ENCODE results near the gene CCDC47.

- no peak for TF ChIP-seq ZNF274 (IDR thresholded peaks at IDR 0.05; ENCODE audit: low read length)
- no peak for TF ChIP-seq ZNF274 (tag by site-specific recombination; IDR thresholded peaks at IDR 0.05; ENCODE audit: borderline replicate concordance)
- no peak for TF ChIP-seq CTCF (tag by site-specific recombination; IDR thresholded peaks at IDR 0.05)
- no peak for TF ChIP-seq ZNF639 (tag by site-specific recombination; IDR thresholded peaks at IDR 0.05)
- TF ChIP-seq OVOL3 (tag by site-specific recombination; IDR thresholded peaks at IDR 0.05) = no peak
- no peak for TF ChIP-seq ZNF677 (tag by site-specific recombination; IDR thresholded peaks at IDR 0.05)
- no peak for TF ChIP-seq ZNF138 (tag by site-specific recombination; IDR thresholded peaks at IDR 0.05; ENCODE audit: borderline replicate concordance)
- TF ChIP-seq ZBTB7A (tag by site-specific recombination; IDR thresholded peaks at IDR 0.05; ENCODE audit: low read depth) = no peak
- TF ChIP-seq ZNF266 (tag by site-specific recombination; IDR thresholded peaks at IDR 0.05; ENCODE audit: low read depth) = no peak
- no peak for TF ChIP-seq PRDM4 (tag by site-specific recombination; IDR thresholded peaks at IDR 0.05)
- no peak for TF ChIP-seq ZBTB44 (tag by site-specific recombination; IDR thresholded peaks at IDR 0.05)
- no peak for TF ChIP-seq ZBTB8A (tag by site-specific recombination; IDR thresholded peaks at IDR 0.05)
These were observed 5.0 kb downstream of the CCDC47 start for GRCh38 chr17:63768433-63768832.
